Germinal center (tissue), 1 donor: ENCODE data around the gene CD302.
"Not testable (repeated sequence)": the region's sequence is repeated elsewhere in the genome, so short reads cannot be mapped to it uniquely, and the experiment has no call there.

Source experiments
- DNase-seq: peaks from one replicate; pipeline ENCODE4 v3.0.0; 2012; ENCODE audit warnings: mixed read lengths, low spot score

CD302 gene

DNA sequence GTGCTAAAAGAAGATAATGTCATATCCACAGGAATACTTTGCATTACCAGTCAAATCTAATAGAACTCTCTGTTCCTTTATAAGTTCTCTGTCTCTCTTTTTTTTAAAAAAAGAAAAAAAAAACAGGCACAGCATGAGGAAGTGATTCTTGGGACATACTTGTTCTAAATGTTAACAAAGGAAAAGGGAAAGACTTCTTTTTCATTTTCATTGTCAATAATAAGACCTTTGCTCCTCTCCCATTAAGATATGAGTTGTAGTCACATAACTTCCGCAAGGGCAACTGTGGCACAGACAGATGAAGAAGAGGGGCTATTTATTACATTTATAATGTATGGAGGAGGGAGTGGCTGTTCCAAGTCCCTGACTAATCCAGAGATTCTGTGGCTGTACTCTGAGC lies 4.7 kb downstream of the CD302 start:
- no peak for DNase-seq

GRCh38 chr2:159792599-159792998 lies 5.4 kb downstream of the CD302 start:
- no peak for DNase-seq

DNA sequence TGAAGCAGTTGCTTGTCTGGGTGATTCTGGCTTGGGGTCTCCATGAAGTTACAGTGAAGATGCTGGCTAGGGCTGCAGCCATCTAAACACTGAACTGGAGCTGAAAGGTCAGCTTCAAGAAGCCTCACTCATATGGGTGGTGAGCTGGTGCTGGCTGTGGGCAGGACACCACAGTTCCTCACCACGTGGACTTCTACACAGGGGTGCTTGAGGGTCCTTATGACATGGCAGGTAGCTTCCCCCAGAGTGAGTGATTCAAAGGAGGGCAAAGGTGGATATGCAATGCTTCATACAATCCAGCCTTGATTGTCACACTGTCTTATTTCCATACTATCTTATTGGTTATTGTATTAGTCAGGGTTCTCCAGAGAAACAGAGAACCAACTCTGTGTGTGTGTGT lies 6.0 kb downstream of the CD302 start:
- no peak for DNase-seq

GRCh38 chr2:159790323-159790722 lies 7.7 kb downstream of the CD302 start:
- DNase-seq, result no peak

DNA sequence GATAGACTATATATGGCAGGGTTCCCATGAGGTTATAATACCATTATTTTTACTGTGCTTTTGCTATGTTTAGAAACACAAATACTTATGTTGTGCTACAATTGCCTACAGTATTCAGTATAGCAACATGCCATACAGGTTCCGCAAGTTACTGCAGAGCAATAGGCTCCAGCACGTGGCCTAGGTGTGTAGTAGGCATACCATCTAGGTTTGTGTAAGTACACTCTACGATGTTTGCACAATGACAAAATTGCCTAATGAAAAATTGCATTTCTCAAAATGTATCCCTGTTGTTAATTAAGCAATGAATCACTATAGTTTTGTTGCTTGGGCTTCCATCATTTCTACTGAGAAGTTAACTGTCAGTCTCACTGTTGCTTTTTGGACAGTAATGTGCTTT lies 9.8 kb downstream of the CD302 start:
- no peak for DNase-seq

- DNase-seq, result not testable (repeated sequence)
Measured at GRCh38 chr2:159787647-159788046, 10.4 kb downstream of the CD302 start.

GRCh38 chr2:159786938-159787337 lies 11.1 kb downstream of the CD302 start:
- no peak for DNase-seq

DNA sequence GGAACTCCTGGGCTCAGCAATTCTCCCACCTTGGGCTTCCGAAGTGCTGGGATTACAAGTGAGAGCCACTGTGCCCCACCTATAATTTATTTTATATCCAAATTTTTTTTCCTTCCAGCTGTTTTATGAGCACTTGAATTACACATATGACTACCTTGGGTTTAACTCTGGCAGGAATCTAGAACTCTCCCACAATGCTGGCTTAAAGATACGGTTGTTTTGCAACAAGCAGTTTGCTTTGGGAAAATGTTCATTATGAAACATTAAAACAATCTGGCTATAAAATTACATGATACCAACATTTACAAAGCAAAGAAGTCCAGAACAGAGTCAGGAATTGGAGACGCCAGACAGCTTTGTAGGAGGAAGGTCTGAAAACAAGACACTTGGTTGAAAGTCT lies 12.8 kb downstream of the CD302 start:
- no peak for DNase-seq

- DNase-seq, result not testable (repeated sequence)
Measured at GRCh38 chr2:159784744-159785143, 13.3 kb downstream of the CD302 start.

DNA sequence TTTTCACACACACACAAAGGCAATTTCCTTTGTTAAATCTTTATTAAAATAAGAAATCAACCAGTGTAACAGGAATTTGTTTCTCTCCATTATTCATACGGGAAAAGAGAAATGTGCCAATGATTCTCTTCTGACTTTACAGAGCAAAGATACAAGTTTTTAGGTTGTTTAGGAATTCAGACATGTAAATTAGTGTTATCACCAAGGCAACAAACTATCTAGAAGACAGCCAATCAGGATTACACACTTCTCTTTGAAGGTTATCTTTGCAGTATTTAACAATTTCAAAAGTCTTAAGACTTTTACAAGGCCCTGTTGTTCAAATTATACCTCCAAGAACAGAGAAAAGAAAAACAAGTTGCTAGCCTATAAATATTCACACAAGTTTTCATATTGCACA lies 14.5 kb downstream of the CD302 start:
- DNase-seq, result no peak

DNA sequence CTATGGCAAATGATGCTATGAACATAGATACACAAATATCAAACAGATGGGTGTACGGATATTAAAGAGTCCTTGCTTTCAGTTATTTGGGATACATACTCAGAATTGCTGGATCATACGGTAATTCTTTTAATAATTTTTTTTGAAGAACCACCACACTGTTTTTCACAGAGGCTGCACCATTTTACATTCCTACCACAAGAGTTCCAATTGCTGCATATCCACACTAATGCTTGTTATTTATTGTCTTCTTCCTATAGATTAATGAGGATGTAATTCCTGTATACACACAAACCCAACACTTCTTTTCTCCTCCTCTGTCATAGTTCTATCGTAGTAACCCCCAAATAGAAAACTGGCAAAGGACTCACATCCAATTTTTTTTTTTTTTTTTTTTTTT lies 21.7 kb downstream of the CD302 start:
- DNase-seq, result no peak

- DNase-seq, result no peak
Measured at GRCh38 chr2:159775021-159775420, 23.0 kb downstream of the CD302 start.

GRCh38 chr2:159774370-159774990 lies 23.5 kb downstream of the CD302 start:
- no peak for DNase-seq

GRCh38 chr2:159773886-159774285 lies 24.1 kb downstream of the CD302 start:
- no peak for DNase-seq

- no peak for DNase-seq
Measured at GRCh38 chr2:159773426-159773825, 24.6 kb downstream of the CD302 start.

DNA sequence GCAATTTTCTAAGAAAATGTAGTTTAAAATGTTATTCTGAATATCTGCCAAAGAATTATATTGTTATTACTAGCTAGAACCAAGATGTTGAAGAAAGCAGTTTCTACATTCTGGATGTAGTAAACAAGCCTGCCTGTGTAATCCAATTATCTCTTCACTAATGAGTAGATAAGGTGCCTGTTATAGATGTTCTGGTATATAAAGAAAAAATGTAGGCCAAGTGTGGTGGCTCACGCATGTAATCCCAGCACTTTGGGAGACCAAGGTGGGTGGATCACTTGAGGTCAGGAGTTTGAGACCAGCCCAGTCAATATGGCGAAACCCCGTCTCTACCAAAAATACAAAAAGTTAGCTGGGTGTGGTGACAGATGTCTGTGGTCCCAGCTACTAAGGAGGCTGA lies 28.9 kb downstream of the CD302 start:
- no peak for DNase-seq

DNA sequence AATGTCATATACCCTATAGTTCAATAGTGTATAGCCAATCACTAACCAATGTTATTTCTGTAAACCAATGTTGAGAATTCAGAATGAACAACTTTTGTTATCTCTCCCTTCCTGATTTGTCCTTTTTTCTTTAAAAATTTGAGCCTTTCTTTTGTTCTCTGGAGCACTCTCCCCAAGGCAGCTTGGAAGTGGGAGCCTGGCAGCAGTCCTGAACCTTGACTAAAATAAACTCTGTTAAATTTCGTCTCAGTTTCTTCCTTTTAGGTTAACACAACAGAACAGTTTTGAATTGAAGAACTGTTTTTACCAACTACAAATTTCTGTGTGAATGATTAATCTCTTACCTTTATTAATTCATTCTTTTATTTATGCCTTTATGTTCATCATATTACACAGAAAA lies 35.9 kb downstream of the CD302 start:
- no peak for DNase-seq

DNA sequence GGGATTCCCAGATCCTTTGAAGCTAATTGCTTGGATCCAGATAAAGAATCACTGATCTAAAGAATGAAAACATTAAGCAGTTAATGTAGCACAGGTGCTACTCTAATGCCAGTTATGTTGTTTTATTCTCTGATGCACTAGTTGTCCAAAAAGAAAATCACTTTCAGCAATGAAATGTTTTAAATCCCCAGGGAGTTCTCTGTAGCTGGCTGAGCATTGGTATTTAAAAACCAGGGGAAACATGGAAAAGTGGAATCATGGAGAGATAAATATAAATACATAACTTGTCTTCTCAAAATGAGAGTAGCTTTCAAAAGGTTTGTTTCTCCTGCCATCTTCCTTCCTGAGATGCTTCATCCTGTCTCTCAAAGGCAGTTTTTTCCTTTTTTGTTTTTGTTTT lies 37.7 kb downstream of the CD302 start:
- no peak for DNase-seq

DNA sequence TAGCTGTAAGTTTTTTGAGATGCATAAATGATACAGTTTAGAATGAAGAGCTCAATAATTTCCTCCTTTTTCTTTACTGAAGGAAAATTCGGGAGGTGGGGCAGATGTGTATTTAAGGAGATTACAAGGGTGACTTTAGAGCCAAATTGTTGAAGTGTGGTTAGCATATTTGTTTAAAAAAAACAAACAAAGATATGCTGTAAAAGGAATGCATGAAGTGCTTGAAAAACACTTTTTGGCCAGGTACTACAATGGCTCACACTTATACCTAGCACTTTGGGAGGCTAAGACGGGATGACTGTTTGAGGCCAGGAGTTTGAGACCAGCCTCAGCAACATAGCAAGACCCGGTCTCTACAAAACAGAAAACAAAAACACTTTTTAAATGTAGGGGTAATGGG lies 38.4 kb downstream of the CD302 start:
- DNase-seq, result no peak

GRCh38 chr2:159758686-159759085 lies 39.3 kb downstream of the CD302 start:
- DNase-seq, result no peak

- no peak for DNase-seq
Measured at GRCh38 chr2:159758239-159758638, 39.8 kb downstream of the CD302 start.

- no peak for DNase-seq
Measured at GRCh38 chr2:159755788-159756187, 42.2 kb downstream of the CD302 start.

GRCh38 chr2:159755014-159755413 lies 43.0 kb downstream of the CD302 start:
- DNase-seq, result no peak

DNA sequence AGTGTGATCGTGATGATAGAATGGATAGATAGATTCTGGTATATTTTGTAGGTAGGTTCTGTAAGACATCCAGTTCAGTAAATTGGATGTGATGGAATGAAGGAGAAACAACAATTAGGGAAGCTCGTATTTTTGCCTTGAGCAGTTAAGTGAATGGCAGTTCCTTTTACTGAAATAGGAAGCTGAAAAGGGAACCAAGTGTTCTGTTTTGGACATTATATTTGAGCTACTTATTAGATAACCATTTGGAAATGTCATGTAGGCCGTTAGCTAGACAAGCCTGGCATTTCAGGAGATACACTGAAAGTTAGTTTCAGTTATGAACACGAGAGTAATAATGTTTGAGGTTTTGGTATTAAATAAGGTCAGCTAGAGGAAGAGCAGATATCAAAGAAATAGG lies 44.2 kb downstream of the CD302 start:
- DNase-seq, result no peak

DNA sequence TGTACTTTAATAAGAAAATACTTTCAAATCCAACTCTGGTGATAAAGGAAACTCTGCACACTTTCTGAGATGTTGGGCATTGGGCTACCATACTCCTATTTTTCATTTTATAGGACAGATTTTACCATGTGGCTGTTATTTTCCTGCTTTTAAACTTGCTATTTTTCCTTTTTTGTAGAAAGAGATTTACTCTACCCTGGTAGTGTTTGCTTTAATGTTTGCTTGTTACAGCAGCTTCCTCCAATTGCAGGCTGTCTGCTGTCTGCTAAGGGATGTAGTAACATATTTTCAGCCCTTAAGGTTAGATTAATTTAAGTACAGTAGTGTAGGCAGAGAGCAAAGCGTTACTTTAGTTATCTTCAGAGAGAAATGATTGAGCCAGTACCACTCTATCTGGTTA lies 47.1 kb downstream of the CD302 start:
- no peak for DNase-seq
